Stimulated activated CD8-positive, alpha-beta memory T cell treated with anti-CD3 and anti-CD28 coated beads, Interleukin-4, amount 100 ng/mL, for 24 hours (primary cell): Measurements from ENCODE around the gene TLR8.

Source experiments
- DNase-seq: peaks from one replicate; pipeline ENCODE4 v3.0.0-alpha.2; 2020; ENCODE audit warnings: low read depth

The TLR8 gene

GRCh38 chrX:12906046-12906761 is at the start of gene TLR8:
Gene TLR8 (plus strand): TSS chrX:12906620. CDS start chrX:12906707, 87 bp downstream.
- DNase-seq, result no peak

GRCh38 chrX:12865359-12865758 is 41.1 kb upstream of the TLR8 start:
- no peak for DNase-seq

- DNase-seq, result no peak
Observed at GRCh38 chrX:12866451-12867377, 39.7 kb upstream of the TLR8 start, which contains the start of gene TLR7. Gene TLR7 (plus strand): TSS chrX:12867072. CDS start chrX:12867579, 507 bp downstream.

- DNase-seq, result no peak
Observed at GRCh38 chrX:12867685-12868084, 38.7 kb upstream of the TLR8 start.

GRCh38 chrX:12868747-12869146 is 37.7 kb upstream of the TLR8 start:
- DNase-seq, result no peak

- DNase-seq, result no peak
Observed at GRCh38 chrX:12871257-12871656, 35.2 kb upstream of the TLR8 start.

GRCh38 chrX:12872741-12873140 is 33.7 kb upstream of the TLR8 start:
- DNase-seq, result no peak

GRCh38 chrX:12874581-12874980 is 31.8 kb upstream of the TLR8 start:
- no peak for DNase-seq

GRCh38 chrX:12877386-12877785 is 29.0 kb upstream of the TLR8 start:
- DNase-seq, result no peak

- no peak for DNase-seq
Observed at GRCh38 chrX:12878536-12878935, 27.9 kb upstream of the TLR8 start.

- DNase-seq, result no peak
Observed at GRCh38 chrX:12881914-12882313, 24.5 kb upstream of the TLR8 start.

- no peak for DNase-seq
Observed at GRCh38 chrX:12885508-12885907, 20.9 kb upstream of the TLR8 start.

GRCh38 chrX:12886545-12886944 is 19.9 kb upstream of the TLR8 start:
- DNase-seq, result no peak

- no peak for DNase-seq
Observed at GRCh38 chrX:12887141-12887540, 19.3 kb upstream of the TLR8 start.

GRCh38 chrX:12887767-12888166 is 18.7 kb upstream of the TLR8 start:
- DNase-seq, result no peak

- DNase-seq, result no peak
Observed at GRCh38 chrX:12890467-12890866, 16.0 kb upstream of the TLR8 start.

GRCh38 chrX:12891171-12891570 is 15.2 kb upstream of the TLR8 start:
- DNase-seq, result no peak

- DNase-seq, result no peak
Observed at GRCh38 chrX:12891915-12892506, 14.4 kb upstream of the TLR8 start.

GRCh38 chrX:12892716-12893115 is 13.7 kb upstream of the TLR8 start:
- no peak for DNase-seq

GRCh38 chrX:12894074-12895030 is 12.1 kb upstream of the TLR8 start:
- peak; percentile 23 for DNase-seq

GRCh38 chrX:12895866-12896265 is 10.6 kb upstream of the TLR8 start:
- DNase-seq, result no peak

GRCh38 chrX:12896935-12897334 is 9.5 kb upstream of the TLR8 start:
- no peak for DNase-seq
